HEK293 (cell line): ENCODE data around the gene TTC23L.

Source experiments
- CTCF ChIA-PET: fragments of 350-600 bp; formaldehyde crosslinking; extraction: SDS; loops from one replicate; lab custom pipeline; 2021; ENCODE audit warnings: antibody characterized with exemption; lab: Yijun Ruan, JAX
- POLR2A ChIA-PET: fragments of 300-600 bp; formaldehyde crosslinking; extraction: SDS; loops from one replicate; lab custom pipeline; 2020; ENCODE audit warnings: antibody characterized with exemption, inconsistent platforms; lab: Yijun Ruan, JAX
- H3K27ac ChIP-seq: fragments of 200-500 bp; sonication (Bioruptor generic); 2 replicates; pipeline ENCODE4 v1.5.1; 2014; ENCODE audit warnings: low read depth, low read length, control low read depth, inconsistent platforms; ENCODE audit errors: extremely low read depth
- H3K36me3 ChIP-seq, 2 experiments: fragments of 200-500 bp in 1 of 2; sonication (Bioruptor generic) in 1 of 2; 1 replicate in 1 of 2; 2 replicates in 1 of 2; pipeline ENCODE4 v1.5.1; 2014 to 2017; ENCODE audit warnings: inconsistent platforms in 2 of 2, low read length in 2 of 2; ENCODE audit not compliant: control insufficient read depth in 2 of 2, insufficient read depth in 1 of 2
- H3K4me1 ChIP-seq: fragments of 200-500 bp; sonication (Bioruptor generic); 2 replicates; pipeline ENCODE4 v1.5.1; 2014; ENCODE audit warnings: mild to moderate bottlenecking, low read length, inconsistent platforms; ENCODE audit not compliant: control insufficient read depth, insufficient read depth
- H3K4me3 ChIP-seq: 2 replicates; pipeline ENCODE4 v1.5.1; 2011; ENCODE audit warnings: low read depth, mild to moderate bottlenecking, control low read depth, low read length, moderate library complexity
- H3K9me3 ChIP-seq: fragments of 200-500 bp; sonication (Bioruptor generic); 2 replicates; pipeline ENCODE4 v1.5.1; 2014; ENCODE audit warnings: low read depth, low read length, inconsistent platforms; ENCODE audit not compliant: control insufficient read depth, insufficient read depth
- CTCF ChIP-seq: fragments of 450-650 bp; formaldehyde crosslinking; IDR thresholded peaks from 2 replicates; pipeline ENCODE4 v1.5.1; 2016; ENCODE audit warnings: missing biosample characterization, missing genetic modification characterization
- INSM2 ChIP-seq: fragments of 450-650 bp; formaldehyde crosslinking; IDR thresholded peaks from 2 replicates; pipeline ENCODE4 v1.5.1; 2016; ENCODE audit warnings: missing biosample characterization, missing genetic modification characterization
- KLF10 ChIP-seq: fragments of 450-650 bp; IDR thresholded peaks from 2 replicates; pipeline ENCODE4 v1.5.1; 2018; ENCODE audit warnings: missing biosample characterization, mild to moderate bottlenecking, missing genetic modification characterization
- KLF16 ChIP-seq: fragments of 450-650 bp; formaldehyde crosslinking; IDR thresholded peaks from 2 replicates; pipeline ENCODE4 v1.5.1; 2017; ENCODE audit warnings: missing biosample characterization, missing genetic modification characterization
- KLF17 ChIP-seq: fragments of 450-650 bp; formaldehyde crosslinking; IDR thresholded peaks from 2 replicates; pipeline ENCODE4 v1.5.1; 2016; ENCODE audit warnings: missing biosample characterization, missing genetic modification characterization
- KLF7 ChIP-seq: fragments of 450-650 bp; formaldehyde crosslinking; IDR thresholded peaks from 2 replicates; pipeline ENCODE4 v1.5.1; 2016; ENCODE audit warnings: missing biosample characterization, missing genetic modification characterization, borderline replicate concordance
- SETDB1 ChIP-seq: IDR thresholded peaks from one replicate; pipeline ENCODE4 v1.6.1; 2017; ENCODE audit warnings: mild to moderate bottlenecking, low read length, moderate library complexity, mixed read lengths; ENCODE audit not compliant: insufficient read length
- SP2 ChIP-seq: fragments of 450-650 bp; formaldehyde crosslinking; IDR thresholded peaks from 2 replicates; pipeline ENCODE4 v1.5.1; 2016; ENCODE audit warnings: missing biosample characterization, missing genetic modification characterization
- TSHZ1 ChIP-seq: fragments of 450-650 bp; formaldehyde crosslinking; IDR thresholded peaks from 2 replicates; pipeline ENCODE4 v1.5.1; 2016; ENCODE audit warnings: missing biosample characterization, missing genetic modification characterization, borderline replicate concordance
- ZBTB17 ChIP-seq: fragments of 450-650 bp; formaldehyde crosslinking; IDR thresholded peaks from 2 replicates; pipeline ENCODE4 v1.5.1; 2016; ENCODE audit warnings: missing biosample characterization, missing genetic modification characterization
- ZBTB7A ChIP-seq: fragments of 450-650 bp; formaldehyde crosslinking; IDR thresholded peaks from 2 replicates; pipeline ENCODE4 v1.5.1; 2016; ENCODE audit warnings: low read depth, missing biosample characterization, missing genetic modification characterization
- ZFHX2 ChIP-seq: fragments of 450-650 bp; formaldehyde crosslinking; conservative IDR thresholded peaks from 2 replicates; pipeline ENCODE4 v1.5.1; 2016; ENCODE audit warnings: missing biosample characterization, missing genetic modification characterization
- ZFP69B ChIP-seq: fragments of 450-650 bp; formaldehyde crosslinking; IDR thresholded peaks from 2 replicates; pipeline ENCODE4 v1.5.1; 2016; ENCODE audit warnings: missing biosample characterization, missing genetic modification characterization
- ZNF10 ChIP-seq: fragments of 450-650 bp; formaldehyde crosslinking; IDR thresholded peaks from 2 replicates; pipeline ENCODE4 v1.5.1; 2017; ENCODE audit warnings: missing biosample characterization, missing genetic modification characterization
- ZNF335 ChIP-seq: fragments of 450-650 bp; formaldehyde crosslinking; conservative IDR thresholded peaks from 2 replicates; pipeline ENCODE4 v1.5.1; 2016; ENCODE audit warnings: missing biosample characterization, missing genetic modification characterization
- ZNF341 ChIP-seq: fragments of 450-650 bp; formaldehyde crosslinking; IDR thresholded peaks from 2 replicates; pipeline ENCODE4; 2016; ENCODE audit warnings: low read depth, missing biosample characterization, missing genetic modification characterization
- ZNF394 ChIP-seq: fragments of 450-650 bp; formaldehyde crosslinking; IDR thresholded peaks from 2 replicates; pipeline ENCODE4 v1.5.1; 2016; ENCODE audit warnings: missing biosample characterization, missing genetic modification characterization, mild to moderate bottlenecking, moderate library complexity, borderline replicate concordance
- ZNF560 ChIP-seq: fragments of 450-650 bp; formaldehyde crosslinking; IDR thresholded peaks from 2 replicates; pipeline ENCODE4 v1.5.1; 2017; ENCODE audit warnings: missing biosample characterization, missing genetic modification characterization, borderline replicate concordance
- ZNF654 ChIP-seq: fragments of 450-650 bp; formaldehyde crosslinking; IDR thresholded peaks from 2 replicates; pipeline ENCODE4 v1.5.1; 2016; ENCODE audit warnings: low read depth, missing biosample characterization, missing genetic modification characterization
- ZNF660 ChIP-seq: fragments of 450-650 bp; IDR thresholded peaks from 2 replicates; pipeline ENCODE4 v1.5.1; 2018; ENCODE audit warnings: missing biosample characterization, mild to moderate bottlenecking, missing genetic modification characterization
- ZSCAN18 ChIP-seq: fragments of 450-650 bp; formaldehyde crosslinking; IDR thresholded peaks from 2 replicates; pipeline ENCODE4 v1.5.1; 2016; ENCODE audit warnings: missing biosample characterization, missing genetic modification characterization
- TF ChIP-seq, protein P1 (sequence below): fragments of 450-650 bp; formaldehyde crosslinking; IDR thresholded peaks from 2 replicates; pipeline ENCODE4; 2016; ENCODE audit warnings: missing biosample characterization, missing genetic modification characterization

The TTC23L gene

GRCh38 chr5:34915139-34915855 lies 76.3 kb downstream of the TTC23L start, which contains the start of the genes BRIX1 and RAD1:
BRIX1 (plus strand) TSS chr5:34915711; CDS start chr5:34915739, 28 bp downstream.
RAD1 (minus strand) TSS chr5:34915504; CDS start chr5:34914892, 612 bp downstream.
- ChIA-PET POLR2A (interaction anchor here (0.6 to 6.1 kb wide), 26 partner anchors 9 to 429 kb away, joined by 3 to 152 read pairs (median 5); partner anchors contain the start of genes DNAJC21, RAI14 and TTC23L), CTCF (interaction anchor here (0.6 to 2.8 kb wide), 8 partner anchors 8 to 440 kb away, joined by 3 to 8 read pairs (median 6); no protein-coding TSS in a partner anchor)
- Histone ChIP-seq H3K4me3 (peak within 1 kb of the TSS; percentile 78), H3K4me1 (peaks cover 6% of the 10 kb centered on the region; the same call in 1 of the 2 replicates), H3K27ac (peak within 1 kb of the TSS; percentile 95), H3K9me3 (no peaks in the 10 kb centered on the region), H3K36me3 (peaks cover 41 to 44% of the 10 kb centered on the region in 2 experiments)
- TF ChIP-seq KLF16 (peak; percentile 75), ZNF341 (peak; percentile 41; the same call in 1 of the 2 replicates), SP2 (tag by site-specific recombination) (peak; percentile 96), ZFHX2 (tag by site-specific recombination) (peak; percentile 95), KLF7 (tag by site-specific recombination) (peak; percentile 18; the same call in 1 of the 2 replicates), ZBTB17 (peak; percentile 98), TSHZ1 (tag by site-specific recombination) (peak; percentile 51; the same call in 1 of the 2 replicates), KLF17 (tag by site-specific recombination) (peak; percentile 84), ZNF660 (tag by site-specific recombination) (peak; percentile 63), ZSCAN18 (no peak; the same call in 1 of the 2 replicates), ZBTB7A (tag by site-specific recombination) (no peak), ZNF335 (tag by site-specific recombination) (peak; percentile 76), SETDB1 (no peak), ZFP69B (peak; percentile 93), ZNF10 (peak; percentile 58), CTCF (tag by site-specific recombination) (peak; percentile 35; the same call in 1 of the 2 replicates), KLF10 (tag by site-specific recombination) (peak; percentile 77), ZNF394 (tag by site-specific recombination) (peak; percentile 73; the same call in 1 of the 2 replicates), ZNF654 (tag by site-specific recombination) (no peak), ZNF560 (tag by site-specific recombination) (no peak), INSM2 (tag by site-specific recombination) (peak; percentile 24; the same call in 1 of the 2 replicates)
- TF ChIP-seq, protein P1, sequence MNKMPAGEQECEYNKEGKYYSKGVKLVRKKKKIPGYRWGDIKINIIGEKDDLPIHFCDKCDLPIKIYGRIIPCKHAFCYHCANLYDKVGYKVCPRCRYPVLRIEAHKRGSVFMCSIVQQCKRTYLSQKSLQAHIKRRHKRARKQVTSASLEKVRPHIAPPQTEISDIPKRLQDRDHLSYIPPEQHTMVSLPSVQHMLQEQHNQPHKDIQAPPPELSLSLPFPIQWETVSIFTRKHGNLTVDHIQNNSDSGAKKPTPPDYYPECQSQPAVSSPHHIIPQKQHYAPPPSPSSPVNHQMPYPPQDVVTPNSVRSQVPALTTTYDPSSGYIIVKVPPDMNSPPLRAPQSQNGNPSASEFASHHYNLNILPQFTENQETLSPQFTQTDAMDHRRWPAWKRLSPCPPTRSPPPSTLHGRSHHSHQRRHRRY (tag by site-specific recombination), result no peak
